SK-N-SH treated with all-trans-retinoic acid at 6 μM for 48 hours (cell line): ENCODE measurements around the gene HSPE1.
"Not testable (repeated sequence)": the region's sequence is repeated elsewhere in the genome, so short reads cannot be mapped to it uniquely, and the experiment has no call there.

Source experiments
- CREB5 ChIP-seq: fragments of 250-450 bp; sonication (Bioruptor Pico); IDR thresholded peaks from 2 replicates; pipeline ENCODE4 v1.5.1; 2020; ENCODE audit warnings: low read depth, mild to moderate bottlenecking, moderate library complexity
- CSDC2 ChIP-seq: fragments of 250-450 bp; sonication (Bioruptor Pico); IDR thresholded peaks from 2 replicates; pipeline ENCODE4 v1.5.0; 2020; ENCODE audit warnings: mild to moderate bottlenecking, moderate library complexity
- GLIS3 ChIP-seq: fragments of 250-450 bp; sonication (Bioruptor Pico); IDR thresholded peaks from 2 replicates; pipeline ENCODE4 v1.5.0; 2020; ENCODE audit warnings: mild to moderate bottlenecking, moderate library complexity
- RARB ChIP-seq: fragments of 250-450 bp; sonication (Bioruptor Pico); IDR thresholded peaks from 2 replicates; pipeline ENCODE4 v1.8.0; 2021; ENCODE audit warnings: mild to moderate bottlenecking, moderate library complexity
- SNAI2 ChIP-seq: fragments of 250-450 bp; sonication (Bioruptor Pico); IDR thresholded peaks from 2 replicates; pipeline ENCODE4 v1.5.0; 2020; ENCODE audit warnings: mild to moderate bottlenecking, moderate library complexity
- TOX ChIP-seq: fragments of 250-450 bp; sonication (Bioruptor Pico); IDR thresholded peaks from 2 replicates; pipeline ENCODE4 v1.8.0; 2021; ENCODE audit warnings: mild to moderate bottlenecking, moderate library complexity, borderline replicate concordance
- ZFP30 ChIP-seq: fragments of 450-650 bp; formaldehyde crosslinking; IDR thresholded peaks from 2 replicates; pipeline ENCODE4 v1.5.0; 2022; ENCODE audit warnings: mild to moderate bottlenecking, moderate library complexity
- ZNF70 ChIP-seq: fragments of 450-650 bp; formaldehyde crosslinking; IDR thresholded peaks from 2 replicates; pipeline ENCODE4 v1.5.0; 2020; ENCODE audit warnings: mild to moderate bottlenecking, moderate library complexity
- TF ChIP-seq, protein P1 (sequence below): fragments of 250-450 bp; sonication (Bioruptor Pico); IDR thresholded peaks from 2 replicates; pipeline ENCODE4 v1.8.0; 2020; ENCODE audit warnings: mild to moderate bottlenecking, moderate library complexity, borderline replicate concordance

DNA sequence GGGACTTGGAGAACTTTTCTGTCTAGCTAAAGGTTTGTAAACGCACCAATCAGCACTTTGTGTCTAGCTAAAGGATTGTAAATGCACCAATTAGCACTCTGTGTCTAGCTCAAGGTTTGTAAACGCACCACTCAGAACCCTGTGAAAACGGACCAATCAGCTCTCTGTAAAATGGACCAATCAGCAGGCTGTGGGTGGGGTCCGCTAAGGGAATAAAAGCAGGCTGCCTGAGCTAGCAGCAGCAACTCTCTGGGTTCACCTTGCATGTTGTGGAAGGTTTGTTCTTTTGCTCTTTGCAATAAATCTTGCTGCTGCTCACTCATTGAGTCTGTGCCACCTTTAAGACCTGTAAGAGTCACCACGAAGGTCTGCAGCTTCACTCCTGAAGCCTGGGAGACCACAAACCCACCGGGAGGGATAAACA lies 49.2 kb upstream of the HSPE1 start:
- not testable (repeated sequence) for TF ChIP-seq SNAI2 (CRISPR knock-in tag); CSDC2; ZFP30 (CRISPR knock-in tag); CREB5 (CRISPR knock-in tag); ZNF70 (CRISPR knock-in tag); GLIS3 (CRISPR knock-in tag); TOX (CRISPR knock-in tag); RARB (CRISPR knock-in tag)
- TF ChIP-seq, protein P1, sequence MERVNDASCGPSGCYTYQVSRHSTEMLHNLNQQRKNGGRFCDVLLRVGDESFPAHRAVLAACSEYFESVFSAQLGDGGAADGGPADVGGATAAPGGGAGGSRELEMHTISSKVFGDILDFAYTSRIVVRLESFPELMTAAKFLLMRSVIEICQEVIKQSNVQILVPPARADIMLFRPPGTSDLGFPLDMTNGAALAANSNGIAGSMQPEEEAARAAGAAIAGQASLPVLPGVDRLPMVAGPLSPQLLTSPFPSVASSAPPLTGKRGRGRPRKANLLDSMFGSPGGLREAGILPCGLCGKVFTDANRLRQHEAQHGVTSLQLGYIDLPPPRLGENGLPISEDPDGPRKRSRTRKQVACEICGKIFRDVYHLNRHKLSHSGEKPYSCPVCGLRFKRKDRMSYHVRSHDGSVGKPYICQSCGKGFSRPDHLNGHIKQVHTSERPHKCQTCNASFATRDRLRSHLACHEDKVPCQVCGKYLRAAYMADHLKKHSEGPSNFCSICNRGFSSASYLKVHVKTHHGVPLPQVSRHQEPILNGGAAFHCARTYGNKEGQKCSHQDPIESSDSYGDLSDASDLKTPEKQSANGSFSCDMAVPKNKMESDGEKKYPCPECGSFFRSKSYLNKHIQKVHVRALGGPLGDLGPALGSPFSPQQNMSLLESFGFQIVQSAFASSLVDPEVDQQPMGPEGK, result not testable (repeated sequence)
